Upper lobe of right lung (tissue), 1 donor: ENCODE measurements around the gene ZNF780A. TPM values are rescaled to one million over a fixed set of nuclear protein-coding genes. Genes with fewer than 3 reads are reported as not detected.

ENCODE experiments used
- ATAC-seq: fragments of 200-7000 bp; cut with Tn5 transposase; one replicate; pipeline ENCODE4 v1.9.1; 2020; ENCODE audit warnings: mild to moderate bottlenecking, moderate library complexity
- DNase-seq: peaks from one replicate; pipeline ENCODE4 v3.0.0-alpha.2; 2020
- H3K27ac ChIP-seq: fragments of 200-600 bp; one replicate; pipeline ENCODE4 v1.8.0; 2022
- H3K27me3 ChIP-seq: fragments of 200-600 bp; one replicate; pipeline ENCODE4 v1.8.0; 2022; ENCODE audit warnings: mild to moderate bottlenecking
- H3K36me3 ChIP-seq: fragments of 200-600 bp; one replicate; pipeline ENCODE4 v1.8.0; 2022
- H3K4me1 ChIP-seq: fragments of 200-600 bp; one replicate; pipeline ENCODE4 v1.8.0; 2022
- H3K4me3 ChIP-seq: fragments of 200-600 bp; one replicate; pipeline ENCODE4 v1.8.0; 2022; ENCODE audit warnings: mild to moderate bottlenecking
- H3K9me3 ChIP-seq: fragments of 200-600 bp; one replicate; pipeline ENCODE4 v1.8.0; 2022
- intact Hi-C: fragments of 100-400 bp; cut with DNase I; formaldehyde crosslinking; loops from one replicate; pipeline ENCODE4 v1.11.0; 2022
- total RNA-seq: library from RNA; stranded (reverse); fragmentation: NEBNext Ultra II Directional; extraction: Animal tissue kit (Norgen Biotek cat#: 25700); gene quantifications from one replicate; pipeline ENCODE4 v1.2.1, GENCODE V29; 2021
- TF ChIP-seq, protein P1 (sequence below): fragments of 200-600 bp; IDR thresholded peaks from one replicate; pipeline ENCODE4 v1.8.0; 2022; ENCODE audit warnings: antibody characterized with exemption
- donor health status: DM: no; HTN: yes; CAD: no; lungs with severe emphysema.

ZNF780A gene
- total RNA-seq, 1 donor from 2014 or later = 14.6 TPM

- intact Hi-C loops = no loop called here
- DNase-seq (no peak), ATAC-seq (no peak)
- no peaks in the 10 kb centered on the region for H3K36me3 ChIP-seq
- peak overlapping the region; percentile 79 for H3K4me3 ChIP-seq
- peaks cover 19% of the 10 kb centered on the region for H3K4me1 ChIP-seq
- peak overlapping the region; percentile 92 for H3K27ac ChIP-seq
- peaks cover 2% of the 10 kb centered on the region for H3K27me3 ChIP-seq
- H3K9me3 ChIP-seq = no peaks in the 10 kb centered on the region
- TF ChIP-seq, protein P1, sequence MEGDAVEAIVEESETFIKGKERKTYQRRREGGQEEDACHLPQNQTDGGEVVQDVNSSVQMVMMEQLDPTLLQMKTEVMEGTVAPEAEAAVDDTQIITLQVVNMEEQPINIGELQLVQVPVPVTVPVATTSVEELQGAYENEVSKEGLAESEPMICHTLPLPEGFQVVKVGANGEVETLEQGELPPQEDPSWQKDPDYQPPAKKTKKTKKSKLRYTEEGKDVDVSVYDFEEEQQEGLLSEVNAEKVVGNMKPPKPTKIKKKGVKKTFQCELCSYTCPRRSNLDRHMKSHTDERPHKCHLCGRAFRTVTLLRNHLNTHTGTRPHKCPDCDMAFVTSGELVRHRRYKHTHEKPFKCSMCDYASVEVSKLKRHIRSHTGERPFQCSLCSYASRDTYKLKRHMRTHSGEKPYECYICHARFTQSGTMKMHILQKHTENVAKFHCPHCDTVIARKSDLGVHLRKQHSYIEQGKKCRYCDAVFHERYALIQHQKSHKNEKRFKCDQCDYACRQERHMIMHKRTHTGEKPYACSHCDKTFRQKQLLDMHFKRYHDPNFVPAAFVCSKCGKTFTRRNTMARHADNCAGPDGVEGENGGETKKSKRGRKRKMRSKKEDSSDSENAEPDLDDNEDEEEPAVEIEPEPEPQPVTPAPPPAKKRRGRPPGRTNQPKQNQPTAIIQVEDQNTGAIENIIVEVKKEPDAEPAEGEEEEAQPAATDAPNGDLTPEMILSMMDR = no peak
These were observed 724 bp upstream of the ZNF780A start for GRCh38 chr19:40091205-40092129.

DNA sequence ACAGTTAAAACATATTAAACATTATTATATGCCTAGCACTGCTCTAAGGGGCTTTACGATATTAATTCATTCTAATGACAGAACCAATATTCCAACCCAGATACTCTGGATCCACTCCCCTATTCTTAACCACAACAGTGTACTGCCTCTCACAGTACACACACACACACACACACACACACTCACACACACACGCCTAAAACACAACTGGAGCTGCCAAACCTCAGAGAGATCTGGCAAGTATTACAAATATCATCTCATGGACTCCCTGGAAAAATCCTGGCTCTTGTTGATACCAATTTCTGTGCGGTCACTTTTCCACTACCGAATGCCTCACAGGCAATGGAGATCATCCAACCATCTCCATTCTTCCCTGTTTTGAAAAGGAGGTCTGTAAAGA is 1.3 kb downstream of the ZNF780A start:
- peak overlapping the region; percentile 79 for H3K4me3 ChIP-seq
- intact Hi-C loops = no loop called here
- TF ChIP-seq, protein P1 = no peak
- ATAC-seq = no peak
- peak overlapping the region; percentile 92 for H3K27ac ChIP-seq
- peaks cover 19% of the 10 kb centered on the region for H3K4me1 ChIP-seq
- H3K27me3 ChIP-seq = no peaks in the 10 kb centered on the region
- H3K36me3 ChIP-seq = peaks cover 2% of the 10 kb centered on the region
- no peaks in the 10 kb centered on the region for H3K9me3 ChIP-seq
- DNase-seq = no peak

GRCh38 chr19:40088299-40089047 is 2.3 kb downstream of the ZNF780A start:
- Histone ChIP-seq H3K4me1 (peaks cover 19% of the 10 kb centered on the region), H3K27ac (no peak overlapping the region), H3K4me3 (no peak overlapping the region), H3K36me3 (peaks cover 11% of the 10 kb centered on the region), H3K27me3 (no peaks in the 10 kb centered on the region), H3K9me3 (no peaks in the 10 kb centered on the region)
- ATAC-seq (no peak), DNase-seq (no peak)
- TF ChIP-seq, protein P1 = no peak
- intact Hi-C loops = no loop called here

DNA sequence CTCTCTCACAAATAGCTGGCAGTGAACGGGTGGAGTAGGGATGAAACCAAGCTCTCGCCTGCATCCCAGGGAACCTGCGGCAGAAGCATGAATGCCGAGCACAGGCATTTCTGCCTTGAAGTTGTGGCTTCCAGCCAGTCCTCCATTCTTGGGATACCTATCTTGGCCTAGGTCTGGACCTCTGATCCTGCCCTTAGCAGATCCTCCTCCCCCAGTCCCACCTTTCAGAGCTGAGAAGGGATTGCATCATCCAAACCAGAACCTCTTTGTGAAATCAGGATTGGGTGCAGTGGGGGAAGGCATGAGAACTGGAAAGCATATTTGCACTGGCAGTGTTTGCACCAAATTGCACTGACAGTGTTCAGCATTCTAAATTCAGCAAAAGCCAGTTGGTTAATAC is 5.8 kb downstream of the ZNF780A start:
- no peaks in the 10 kb centered on the region for H3K9me3 ChIP-seq
- H3K4me1 ChIP-seq = peaks cover 14% of the 10 kb centered on the region
- no peaks in the 10 kb centered on the region for H3K27me3 ChIP-seq
- ATAC-seq (peak; percentile 60), DNase-seq (no peak)
- intact Hi-C loops = no loop called here
- no peak overlapping the region for H3K4me3 ChIP-seq
- H3K36me3 ChIP-seq = peaks cover 44% of the 10 kb centered on the region
- no peak overlapping the region for H3K27ac ChIP-seq
- TF ChIP-seq, protein P1 = no peak

- Histone ChIP-seq H3K36me3 (peaks cover 55% of the 10 kb centered on the region), H3K27me3 (no peaks in the 10 kb centered on the region)
- intact Hi-C loops = no loop called here
These were observed 9.3 kb downstream of the ZNF780A start for GRCh38 chr19:40081411-40081810.

More at GRCh38 chr19:40081411-40081810, 9.3 kb downstream of the ZNF780A start:
- H3K9me3 ChIP-seq = no peaks in the 10 kb centered on the region
- DNase-seq (no peak), ATAC-seq (peak; percentile 48)
- no peaks in the 10 kb centered on the region for H3K4me1 ChIP-seq
- no peak overlapping the region for H3K4me3 ChIP-seq
- no peak overlapping the region for H3K27ac ChIP-seq
- TF ChIP-seq, protein P1 = no peak
